HepG2 (cell line): Measurements from ENCODE around the gene OSER1. TPM values are rescaled to one million over a fixed set of nuclear protein-coding genes. Genes with fewer than 3 reads are reported as not detected.
A peak's percentile ranks its signal among the peaks of the same experiment; 100 is the strongest.

ENCODE experiments used
- ATAC-seq: fragments of 200-7000 bp; cut with Tn5 transposase; 3 replicates; pipeline ENCODE4 v1.9.1; 2020; ENCODE audit warnings: mild to moderate bottlenecking, moderate library complexity
- BruUV-seq: library from RNA; stranded (reverse); fragments of 400-500 nt; replicated peaks from 2 replicates; lab custom pipeline; 2021; lab: Mats Ljungman, UMichigan
- CTCF ChIA-PET: fragments of 300-600 bp; formaldehyde crosslinking; extraction: SDS; loops from one replicate; lab custom pipeline; 2021; ENCODE audit warnings: low total read pairs, inconsistent platforms, low intra/inter-chr PET ratio; lab: Yijun Ruan, JAX
- POLR2A ChIA-PET: fragments of 350-600 bp; sonication (Branson Sonifier 250); formaldehyde crosslinking; loops from one replicate; lab custom pipeline; 2020; ENCODE audit warnings: antibody characterized with exemption, inconsistent platforms; lab: Yijun Ruan, JAX
- DNase-seq: peaks from one replicate; pipeline ENCODE4 v3.0.0-alpha.2; 2015; ENCODE audit warnings: low spot score
- FAIRE-seq: peaks from 3 replicates; lab custom pipeline; 2011; peaks lifted over from hg19 to GRCh38; lab: Jason Lieb, UNC
- H2AFZ ChIP-seq: one replicate; pipeline ENCODE4 v1.6.1; 2011; ENCODE audit warnings: low read length, inconsistent platforms
- H3K27ac ChIP-seq: fragments of 300-600 bp; 3 replicates; pipeline ENCODE4 v1.8.0; 2011; ENCODE audit warnings: mixed run types, mild to moderate bottlenecking, mixed read lengths, low read length, inconsistent platforms; ENCODE audit not compliant: insufficient read depth; ENCODE audit errors: extremely low read length
- H3K27me3 ChIP-seq, 2 experiments: fragments of 200-600 bp in 1 of 2; 2 replicates in 1 of 2; 3 replicates in 1 of 2; pipeline versions ENCODE4 v1.6.0 to v1.8.0; 2011; ENCODE audit warnings: low read length in 2 of 2, mild to moderate bottlenecking in 2 of 2, moderate library complexity in 2 of 2, inconsistent platforms in 1 of 2; ENCODE audit not compliant: insufficient read depth in 2 of 2, control insufficient read depth in 1 of 2
- H3K36me3 ChIP-seq, 2 experiments: fragments of 200-600 bp in 1 of 2; replicated peaks in 1 of 2; 2 replicates in 1 of 2; 3 replicates in 1 of 2; pipeline versions ENCODE4 v1.5.1 to v1.8.0; 2011; ENCODE audit warnings: low read length in 2 of 2, inconsistent platforms in 1 of 2; ENCODE audit not compliant: insufficient read depth in 2 of 2, control insufficient read depth in 1 of 2
- H3K4me1 ChIP-seq: 2 replicates; pipeline ENCODE4 v1.5.1; 2012; ENCODE audit warnings: low read length, inconsistent platforms; ENCODE audit not compliant: insufficient read depth
- H3K4me2 ChIP-seq: 2 replicates; pipeline ENCODE4 v1.6.0; 2011; ENCODE audit warnings: low read depth, low read length, inconsistent platforms
- H3K4me3 ChIP-seq, 3 experiments: fragments of 200-600 bp in 1 of 3; sonication (generic), shearing (Covaris generic) in 1 of 3; replicated peaks in 1 of 3; 2 replicates each; pipeline ENCODE4 v1.5.1; 2011 to 2016; ENCODE audit warnings: low read length in 3 of 3, inconsistent platforms in 2 of 3, low read depth in 2 of 3, mild to moderate bottlenecking in 2 of 3, control low read depth in 1 of 3, mixed read lengths in 1 of 3; ENCODE audit not compliant: insufficient read depth in 1 of 3
- H3K79me2 ChIP-seq: one replicate; pipeline ENCODE4 v1.6.1; 2011; ENCODE audit warnings: low read length, inconsistent platforms; ENCODE audit not compliant: insufficient read depth
- H3K9ac ChIP-seq: 2 replicates; pipeline ENCODE4 v1.6.0; 2011; ENCODE audit warnings: mild to moderate bottlenecking, low read depth, low read length, inconsistent platforms; ENCODE audit not compliant: insufficient read depth
- H3K9me3 ChIP-seq: 2 replicates; pipeline ENCODE4 v1.5.1; 2012; ENCODE audit warnings: mild to moderate bottlenecking, low read length
- H4K20me1 ChIP-seq: 2 replicates; pipeline ENCODE4 v1.6.0; 2011; ENCODE audit warnings: inconsistent platforms, mild to moderate bottlenecking, low read length, moderate library complexity; ENCODE audit not compliant: insufficient read depth
- GATAD2A ChIP-seq: IDR thresholded peaks from 2 replicates; pipeline ENCODE4 v1.6.1; 2016
- MEIS2 ChIP-seq: sonication (generic); formaldehyde crosslinking; IDR thresholded peaks from 2 replicates; pipeline ENCODE4 v1.9.0; 2021; ENCODE audit warnings: mild to moderate bottlenecking, missing genetic modification reagents
- MNT ChIP-seq: fragments of 450-650 bp; IDR thresholded peaks from 2 replicates; pipeline ENCODE4 v1.6.1; 2016
- RFX3 ChIP-seq: IDR thresholded peaks from 2 replicates; pipeline ENCODE4 v1.6.1; 2016; ENCODE audit warnings: missing biosample characterization, missing genetic modification reagents
- ZBTB38 ChIP-seq: sonication (generic); formaldehyde crosslinking; IDR thresholded peaks from 2 replicates; pipeline ENCODE4 v1.5.1; 2020; ENCODE audit warnings: mild to moderate bottlenecking, missing genetic modification reagents
- ZBTB7A ChIP-seq: sonication (generic); formaldehyde crosslinking; IDR thresholded peaks from 2 replicates; pipeline ENCODE4 v1.8.0; 2022; ENCODE audit warnings: mild to moderate bottlenecking, missing genetic modification reagents
- ZIK1 ChIP-seq: sonication (generic); formaldehyde crosslinking; IDR thresholded peaks from 2 replicates; pipeline ENCODE4 v1.5.0; 2020; ENCODE audit warnings: mild to moderate bottlenecking, low read depth, missing genetic modification reagents, borderline replicate concordance
- ZMYM3 ChIP-seq: sonication (generic); formaldehyde crosslinking; IDR thresholded peaks from 2 replicates; pipeline ENCODE4 v1.5.1; 2020; ENCODE audit warnings: mild to moderate bottlenecking, missing genetic modification reagents
- ZNF512B ChIP-seq: sonication (generic); formaldehyde crosslinking; IDR thresholded peaks from 2 replicates; pipeline ENCODE4 v1.5.1; 2020; ENCODE audit warnings: missing genetic modification reagents, mild to moderate bottlenecking, borderline replicate concordance
- ZNF768 ChIP-seq: sonication (generic); formaldehyde crosslinking; IDR thresholded peaks from 2 replicates; pipeline ENCODE4 v1.4.0; 2020; ENCODE audit warnings: missing genetic modification reagents
- WGBS: methylation state at CpG from one replicate; pipeline ENCODE4 v1.1.6; 2017; ENCODE audit warnings: low lambda C conversion rate; 5-methylcytosine and 5-hydroxymethylcytosine counted together
- in situ Hi-C: cut with HindIII; loops from 2 replicates; pipeline ENCODE4 v1.10.0; 2017; ENCODE audit warnings: low pct_unique_long_range_greater_than_20kb; ENCODE audit not compliant: extremely low pct_ligation_motif_present
- intact Hi-C: fragments of 100-400 bp; cut with micrococcal nuclease; formaldehyde crosslinking; loops from one replicate; pipeline ENCODE4 v1.10.0; 2022; ENCODE audit not compliant: unreplicated experiment
- polyA plus RNA-seq, 8 experiments: library from polyadenylated mRNA; depleted of rRNA in 3 of 8; stranded (reverse) in 7 of 8; unstranded in 1 of 8; fragments of >200 nt; fragmentation: Illumina TruSeq in 4 of 8; extraction: Trizol in 4 of 8; gene quantifications; 2 replicates each; pipeline versions ENCODE4 v1.2.1 to v1.2.3, GENCODE V29; 2011 to 2016; ENCODE audit warnings: low read depth in 4 of 8, missing spikeins in 1 of 8, mixed read lengths in 1 of 8; ENCODE audit not compliant: insufficient read depth in 1 of 8
- total RNA-seq, 5 experiments: library from RNA; depleted of rRNA; stranded (reverse); fragments of >200 nt; fragmentation: Illumina TruSeq; extraction: Trizol; gene quantifications; 2 replicates each; pipeline ENCODE4 v1.2.3, GENCODE V29; 2016; ENCODE audit warnings: low read depth in 1 of 5

OSER1 gene
- total and polyA plus RNA-seq, 2 of the 13 experiments (the other 11 are each of a cell fraction or from before 2014, with no cell fraction given): 71.2 to 71.5 TPM

- no peaks in the 10 kb centered on the region for H3K9me3 ChIP-seq
- WGBS: 65% methylated on average over 1 of the region's 1 CpG
- CTCF ChIA-PET: no interaction called here
- H3K4me3 ChIP-seq: no peak overlapping the region
- no peaks in the 10 kb centered on the region; a peak in 1 of 5 replicates for H3K27me3 ChIP-seq
- FAIRE-seq (no peak), ATAC-seq (no peak), DNase-seq (no peak)
- H2AFZ ChIP-seq: no peak overlapping the region
- no peak for TF ChIP-seq MEIS2 (CRISPR knock-in tag)
- TF ChIP-seq ZNF768 (CRISPR knock-in tag): peak; percentile 85
- TF ChIP-seq GATAD2A: no peak
- no peak for TF ChIP-seq ZNF512B (CRISPR knock-in tag)
- TF ChIP-seq ZMYM3: peak; percentile 50; the same call in 1 of the 2 replicates
- BruUV-seq: no TSS peak
- in situ Hi-C loops: no loop called here
- H3K4me2 ChIP-seq: no peak overlapping the region
- POLR2A ChIA-PET: no interaction called here
- H4K20me1 ChIP-seq: no peaks in the 10 kb centered on the region
- no peaks in the 10 kb centered on the region for H3K79me2 ChIP-seq
- H3K4me1 ChIP-seq: peaks cover 15% of the 10 kb centered on the region
- H3K9ac ChIP-seq: no peak overlapping the region
- H3K27ac ChIP-seq: no peak overlapping the region
- no peaks in the 10 kb centered on the region for H3K36me3 ChIP-seq
- intact Hi-C loops: no loop called here
Measured at GRCh38 chr20:44255942-44256341, 45.4 kb upstream of the OSER1 start.

- TF ChIP-seq RFX3 (no peak), ZBTB38 (0 out of 2 replicates have a peak, but pooled peaks have one; percentile 1), ZIK1 (0 out of 2 replicates have a peak, but pooled peaks have one; percentile 11), ZBTB7A (CRISPR knock-in tag) (no peak), MNT (peak; percentile 90)
- H4K20me1 ChIP-seq: no peaks in the 10 kb centered on the region
- 63% methylated on average over 8 of the region's 8 CpGs for WGBS
Measured at GRCh38 chr20:44254073-44254472, 43.5 kb upstream of the OSER1 start.

More at GRCh38 chr20:44254073-44254472, 43.5 kb upstream of the OSER1 start:
- peak; percentile 37 for FAIRE-seq
- no peaks in the 10 kb centered on the region for H3K36me3 ChIP-seq
- no peak overlapping the region for H3K4me2 ChIP-seq
- no peak overlapping the region for H3K27ac ChIP-seq
- intact Hi-C loops: no loop called here
- H3K4me3 ChIP-seq: no peak overlapping the region
- no peak overlapping the region for H3K9ac ChIP-seq
- H3K79me2 ChIP-seq: no peaks in the 10 kb centered on the region
- ATAC-seq: peak; percentile 26
- DNase-seq: no peak
- H3K9me3 ChIP-seq: no peaks in the 10 kb centered on the region
- no peak overlapping the region for H2AFZ ChIP-seq
- POLR2A ChIA-PET: interaction anchor here (1.1 to 1.4 kb wide), 4 partner anchors 28 to 181 kb away, joined by 3 to 6 read pairs (median 5); partner anchors contain the start of gene FITM2
- H3K4me1 ChIP-seq: peaks cover 15% of the 10 kb centered on the region
- no peaks in the 10 kb centered on the region; a peak in 1 of 5 replicates for H3K27me3 ChIP-seq
- CTCF ChIA-PET: interaction anchor here (1.1 to 2.1 kb wide), 4 partner anchors 37 to 217 kb away, joined by 3 to 20 read pairs (median 6); partner anchors contain the start of gene FITM2
- BruUV-seq: no TSS peak
- in situ Hi-C loops: loop anchor here (5.0 kb wide), 1 partner anchor 58 kb away; the partner anchor contains the start of gene FITM2
